ENCODE data around the gene C1orf52.

The C1orf52 gene

GRCh38 chr1:85237613-85238012 is 21.8 kb downstream of the C1orf52 start:
- no peak overlapping the region for H3K4me3 ChIP-seq (ENCODE audit: low read depth, low read length)

- H3K4me3 ChIP-seq (ENCODE audit: low read depth, low read length), result no peak overlapping the region
These were observed 29.0 kb downstream of the C1orf52 start for GRCh38 chr1:85230305-85230977.

DNA sequence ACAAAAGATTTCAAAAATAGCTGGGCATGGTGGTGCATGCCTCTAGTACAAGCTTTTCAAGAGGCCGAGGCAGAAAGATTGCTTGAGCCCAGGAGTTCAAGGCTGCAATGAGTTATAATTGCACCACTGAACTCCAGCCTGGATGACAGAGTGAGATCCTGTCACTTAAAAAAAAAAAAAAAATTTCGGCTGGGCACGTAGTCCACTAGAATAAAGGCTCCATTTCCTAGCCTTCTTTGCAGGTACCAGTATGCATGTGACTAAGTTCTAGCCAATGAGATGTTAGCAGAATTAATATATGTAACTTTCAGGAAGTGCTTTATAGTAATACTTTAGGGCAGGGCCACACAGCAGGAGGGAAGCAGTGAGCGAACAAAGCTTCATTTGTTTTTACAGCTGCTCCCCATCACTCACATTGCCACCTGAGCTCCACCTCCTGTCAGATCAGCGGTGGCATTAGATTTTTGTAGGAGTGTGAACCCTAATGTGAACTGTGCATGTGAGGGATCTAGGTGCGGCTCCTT is 29.8 kb downstream of the C1orf52 start:
- no peak overlapping the region for H3K4me3 ChIP-seq (ENCODE audit: low read depth, low read length)

GRCh38 chr1:85228972-85229371 is 30.5 kb downstream of the C1orf52 start:
- H3K4me3 ChIP-seq (ENCODE audit: low read depth, low read length), result no peak overlapping the region

GRCh38 chr1:85225624-85226380 is 33.7 kb downstream of the C1orf52 start:
- H3K4me3 ChIP-seq (ENCODE audit: low read depth, low read length), result no peak overlapping the region

DNA sequence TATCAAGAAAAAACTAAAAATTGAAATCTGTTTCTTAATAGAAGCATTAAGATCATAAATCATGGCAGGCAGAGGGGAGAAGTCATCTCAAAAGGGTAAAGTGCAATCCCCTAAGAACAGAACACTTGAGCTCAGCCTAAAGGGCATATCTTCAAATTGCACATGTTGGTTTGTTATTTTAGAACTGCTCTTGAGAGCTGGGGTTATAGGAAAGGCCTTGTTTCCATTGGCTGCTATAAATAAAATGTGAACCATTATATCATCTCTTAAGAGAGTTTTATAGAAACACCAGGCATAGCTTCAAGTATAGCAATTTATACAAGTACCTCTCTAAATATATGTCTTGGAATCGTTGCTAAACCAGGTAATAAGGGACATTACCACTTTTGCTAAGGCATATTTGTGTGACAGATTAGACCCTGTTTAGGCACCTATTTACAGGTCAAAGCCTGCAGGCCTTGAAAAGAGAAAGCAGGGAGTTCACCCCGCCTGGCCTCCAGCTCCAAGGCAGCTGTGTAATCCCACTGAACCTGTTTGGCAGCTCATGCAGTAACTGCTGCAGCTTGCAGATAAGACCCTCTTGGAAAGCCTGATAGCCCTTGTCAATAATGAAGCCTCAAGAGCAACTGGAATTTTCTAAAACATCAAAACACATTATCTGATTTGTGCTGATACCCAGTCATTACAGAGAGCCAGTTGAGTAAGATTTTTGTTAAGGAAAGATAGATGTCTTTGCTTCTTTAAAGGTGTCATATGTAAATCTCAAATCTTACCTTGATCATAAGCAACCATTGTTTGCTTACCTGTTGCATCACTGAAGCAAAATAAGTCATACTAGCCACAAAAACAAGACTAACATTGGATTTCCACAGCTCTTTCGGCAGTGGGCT is 34.5 kb downstream of the C1orf52 start:
- no peak overlapping the region for H3K4me3 ChIP-seq (ENCODE audit: low read depth, low read length)

DNA sequence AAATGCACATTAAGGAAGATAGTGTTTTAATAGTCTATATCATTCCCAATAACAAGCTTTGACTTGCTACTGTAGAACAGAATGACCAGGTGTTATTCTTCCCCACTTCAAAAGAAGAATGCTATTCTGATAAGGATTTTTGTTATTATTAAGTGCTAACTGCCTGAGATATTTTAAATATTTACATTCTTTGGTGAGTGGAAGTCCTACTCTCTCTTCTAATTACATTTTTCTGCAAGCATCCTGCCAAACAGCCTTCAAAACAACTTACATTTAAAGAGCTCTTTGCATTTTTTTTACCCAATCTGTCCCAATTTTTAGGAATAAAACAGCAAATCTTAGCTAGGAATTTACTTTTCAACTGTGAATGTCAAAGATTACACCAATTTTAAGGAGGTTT is 35.2 kb downstream of the C1orf52 start:
- no peak overlapping the region for H3K4me3 ChIP-seq (ENCODE audit: low read depth, low read length)

- no peak overlapping the region for H3K4me3 ChIP-seq (ENCODE audit: low read depth, low read length)
These were observed 36.1 kb downstream of the C1orf52 start for GRCh38 chr1:85223334-85223733.

GRCh38 chr1:85220756-85221201 is 38.7 kb downstream of the C1orf52 start:
- no peak overlapping the region for H3K4me3 ChIP-seq (ENCODE audit: low read depth, low read length)

- no peak overlapping the region for H3K4me3 ChIP-seq (ENCODE audit: low read depth, low read length)
These were observed 39.4 kb downstream of the C1orf52 start for GRCh38 chr1:85219853-85220610.

GRCh38 chr1:85216697-85217096 is 42.8 kb downstream of the C1orf52 start:
- no peak overlapping the region for H3K4me3 ChIP-seq (ENCODE audit: low read depth, low read length)

GRCh38 chr1:85214654-85215053 is 44.8 kb downstream of the C1orf52 start:
- no peak overlapping the region for H3K4me3 ChIP-seq (ENCODE audit: low read depth, low read length)

DNA sequence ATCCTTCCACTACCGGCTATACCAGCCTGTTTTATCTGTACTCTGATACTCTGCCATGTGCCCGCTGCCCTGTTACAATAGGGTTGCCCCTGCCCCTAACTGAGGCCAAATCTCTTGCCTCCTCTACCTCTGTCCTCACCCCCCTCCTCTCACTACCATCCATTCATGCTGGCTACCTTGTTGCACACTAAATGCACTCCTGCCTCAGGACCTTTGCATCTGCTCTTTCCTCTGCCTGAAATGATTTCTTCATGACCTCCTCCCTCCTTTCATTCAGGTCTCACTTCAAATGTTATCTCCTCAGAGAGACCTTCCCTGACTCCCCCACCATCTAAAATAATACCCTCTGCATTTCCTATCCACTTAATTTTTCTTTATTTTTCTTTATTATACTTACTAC is 51.0 kb downstream of the C1orf52 start:
- H3K4me3 ChIP-seq (ENCODE audit: low read depth, low read length), result no peak overlapping the region

GRCh38 chr1:85203573-85204171 is 55.8 kb downstream of the C1orf52 start:
- no peak overlapping the region for H3K4me3 ChIP-seq (ENCODE audit: low read depth, low read length)

DNA sequence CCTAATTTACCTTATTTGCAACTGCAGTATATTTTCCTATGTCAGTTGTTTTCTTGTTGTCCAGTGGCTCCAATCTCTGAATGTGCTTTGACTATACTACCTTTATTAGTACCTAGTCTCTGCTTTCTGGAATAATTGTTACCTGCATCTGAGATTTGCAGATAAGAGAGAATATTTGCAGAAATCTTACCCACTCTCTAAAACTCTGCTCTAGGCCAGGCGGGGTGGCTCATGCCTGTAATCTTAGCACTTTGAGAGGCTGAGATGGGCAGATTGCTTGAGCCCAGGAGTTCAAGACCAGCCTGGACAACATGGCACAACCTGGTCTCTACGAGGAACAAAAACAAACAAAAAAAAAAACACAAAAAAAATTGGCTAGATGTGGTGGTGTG is 56.6 kb downstream of the C1orf52 start:
- no peak overlapping the region for H3K4me3 ChIP-seq (ENCODE audit: low read depth, low read length)

GRCh38 chr1:85202092-85202863 is 57.2 kb downstream of the C1orf52 start:
- peak overlapping the region; percentile 82 for H3K4me3 ChIP-seq (ENCODE audit: low read depth, low read length)

- H3K4me3 ChIP-seq (ENCODE audit: low read depth, low read length), result peak overlapping the region; percentile 82
These were observed 57.9 kb downstream of the C1orf52 start for GRCh38 chr1:85201340-85202091.

DNA sequence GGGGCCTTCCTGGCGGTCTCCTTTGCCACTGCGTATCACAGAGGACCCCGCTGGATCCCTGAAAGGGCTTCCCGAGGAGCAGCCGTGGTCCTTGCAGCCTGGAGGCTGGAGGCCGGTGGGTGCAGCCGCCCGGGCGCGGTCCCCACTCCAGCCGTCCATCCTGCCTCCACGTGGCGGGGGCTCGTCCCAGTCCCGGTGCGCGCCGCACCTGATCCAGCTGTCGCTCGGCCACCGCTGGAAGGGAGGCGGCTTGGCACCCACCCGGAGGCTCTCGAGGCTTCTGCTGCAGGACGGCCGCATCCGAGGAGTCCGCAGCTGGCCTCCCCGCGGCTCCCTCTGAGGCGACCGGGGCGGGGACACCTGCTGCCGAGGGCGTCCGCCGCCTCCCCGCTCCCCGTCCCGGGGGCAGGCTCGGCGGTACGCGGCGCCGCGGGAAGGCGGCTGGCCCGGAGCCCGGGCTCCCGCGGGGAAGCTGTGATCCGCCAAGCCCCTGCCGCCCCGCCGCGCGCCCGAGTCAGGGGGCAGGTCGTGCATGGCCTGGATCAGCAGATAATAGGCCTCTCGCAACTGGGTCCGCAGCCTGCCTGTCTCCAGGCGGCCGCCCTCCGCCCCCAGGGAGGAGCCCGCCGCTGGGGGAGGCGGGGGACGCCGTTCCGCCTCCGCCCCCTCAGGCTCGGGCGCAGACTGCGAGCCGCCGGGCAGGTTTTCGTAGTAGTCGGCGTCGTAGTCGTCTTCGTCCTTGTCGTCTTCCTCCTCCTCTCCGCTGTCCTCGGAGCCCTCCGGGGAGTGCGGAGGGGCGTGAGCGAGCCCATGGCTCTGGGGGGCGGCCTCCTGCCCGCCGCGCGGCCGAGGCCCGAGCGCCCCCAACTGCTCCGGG is 58.8 kb downstream of the C1orf52 start, which contains the start of gene SYDE2:
Gene SYDE2, minus strand, starts transcription at position 554 of the 877 bp plus-strand sequence. Its CDS starts 20 bp downstream, at position 534.
- H3K4me3 ChIP-seq (ENCODE audit: low read depth, low read length), result peak within 1 kb of the TSS; percentile 82
